HepG2 (cell line): ENCODE data around the gene FUT8.

Experiments
- EZH2 ChIP-seq: conservative IDR thresholded peaks from 2 replicates; pipeline ENCODE4 v1.6.1; 2012; ENCODE audit warnings: mild to moderate bottlenecking, low read depth, low read length, moderate library complexity
- KAT2B ChIP-seq: fragments of 150-350 bp; IDR thresholded peaks from 2 replicates; pipeline ENCODE4 v1.6.1; 2014; ENCODE audit warnings: low read depth, low read length, borderline replicate concordance
- SIN3A ChIP-seq: IDR thresholded peaks from 2 replicates; pipeline ENCODE4 v1.6.1; 2011; ENCODE audit warnings: low read depth, mild to moderate bottlenecking, control low read depth, low read length, borderline replicate concordance
- ZBTB33 ChIP-seq: sonication (generic); formaldehyde crosslinking; IDR thresholded peaks from 2 replicates; pipeline ENCODE4 v1.4.0; 2020; ENCODE audit warnings: missing genetic modification reagents
- ZBTB7A ChIP-seq: sonication (generic); formaldehyde crosslinking; IDR thresholded peaks from 2 replicates; pipeline ENCODE4 v1.8.0; 2022; ENCODE audit warnings: mild to moderate bottlenecking, missing genetic modification reagents
- ZNF44 ChIP-seq: sonication (generic); formaldehyde crosslinking; IDR thresholded peaks from 2 replicates; pipeline ENCODE4 v1.5.1; 2020; ENCODE audit warnings: mild to moderate bottlenecking, missing genetic modification reagents
- TF ChIP-seq, protein P1 (sequence below): sonication (generic); IDR thresholded peaks from 2 replicates; pipeline ENCODE4 v1.6.1; 2016; ENCODE audit warnings: low read depth, borderline replicate concordance

GRCh38 chr14:65620195-65620594, 207.7 kb downstream of the FUT8 start:
- TF ChIP-seq ZNF44 (CRISPR knock-in tag) (no peak), KAT2B (no peak), SIN3A (no peak), EZH2 (no peak), ZBTB33 (CRISPR knock-in tag) (no peak), ZBTB7A (CRISPR knock-in tag) (no peak)
- TF ChIP-seq, protein P1, sequence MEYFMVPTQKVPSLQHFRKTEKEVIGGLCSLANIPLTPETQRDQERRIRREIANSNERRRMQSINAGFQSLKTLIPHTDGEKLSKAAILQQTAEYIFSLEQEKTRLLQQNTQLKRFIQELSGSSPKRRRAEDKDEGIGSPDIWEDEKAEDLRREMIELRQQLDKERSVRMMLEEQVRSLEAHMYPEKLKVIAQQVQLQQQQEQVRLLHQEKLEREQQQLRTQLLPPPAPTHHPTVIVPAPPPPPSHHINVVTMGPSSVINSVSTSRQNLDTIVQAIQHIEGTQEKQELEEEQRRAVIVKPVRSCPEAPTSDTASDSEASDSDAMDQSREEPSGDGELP: no peak
